GM19025 (cell line): ENCODE measurements around the gene PRAF2.

Source experiments
- ATAC-seq: cut with Tn5 transposase; IDR thresholded peaks from one replicate; pipeline ENCODE4 v1.9.1; 2021; ENCODE audit warnings: mild to moderate bottlenecking, low read depth, moderate library complexity; ENCODE audit not compliant: unreplicated experiment

The PRAF2 gene

GRCh38 chrX:49077941-49078340, 4.1 kb upstream of the PRAF2 start:
- no peak for ATAC-seq

GRCh38 chrX:49075347-49075746, 1.5 kb upstream of the PRAF2 start:
- ATAC-seq, result no peak

GRCh38 chrX:49072712-49073095, 1.1 kb downstream of the PRAF2 start:
- no peak for ATAC-seq

- ATAC-seq, result no peak
These were observed 1.7 kb downstream of the PRAF2 start for GRCh38 chrX:49071877-49072711.

- ATAC-seq, result no peak
These were observed 2.8 kb downstream of the PRAF2 start for GRCh38 chrX:49070988-49071387.

GRCh38 chrX:49069038-49069437, 4.8 kb downstream of the PRAF2 start:
- ATAC-seq, result no peak

GRCh38 chrX:49067285-49068120, 6.3 kb downstream of the PRAF2 start:
- ATAC-seq, result no peak

GRCh38 chrX:49066690-49067089, 7.1 kb downstream of the PRAF2 start:
- ATAC-seq, result no peak

GRCh38 chrX:49066278-49066677, 7.5 kb downstream of the PRAF2 start:
- no peak for ATAC-seq

GRCh38 chrX:49064735-49065134, 9.1 kb downstream of the PRAF2 start:
- ATAC-seq, result no peak

GRCh38 chrX:49064303-49064702, 9.5 kb downstream of the PRAF2 start:
- no peak for ATAC-seq

GRCh38 chrX:49063715-49064114, 10.1 kb downstream of the PRAF2 start:
- ATAC-seq, result no peak

- no peak for ATAC-seq
These were observed 11.9 kb downstream of the PRAF2 start for GRCh38 chrX:49061916-49062315.

- no peak for ATAC-seq
These were observed 12.3 kb downstream of the PRAF2 start for GRCh38 chrX:49061490-49061889.

GRCh38 chrX:49060914-49061313, 12.9 kb downstream of the PRAF2 start:
- no peak for ATAC-seq

- ATAC-seq, result no peak
These were observed 14.1 kb downstream of the PRAF2 start for GRCh38 chrX:49059681-49060085.

GRCh38 chrX:49059201-49059600, 14.6 kb downstream of the PRAF2 start:
- no peak for ATAC-seq

- ATAC-seq, result no peak
These were observed 15.0 kb downstream of the PRAF2 start, which contains the start of gene CCDC120 for GRCh38 chrX:49058794-49059193. TSS of gene CCDC120 (plus strand) at chrX:49058999. CDS start at chrX:49062042, 3,043 bp downstream.

- ATAC-seq, result no peak
These were observed 19.6 kb downstream of the PRAF2 start for GRCh38 chrX:49054073-49054762.

GRCh38 chrX:49053223-49054072, 20.4 kb downstream of the PRAF2 start:
- ATAC-seq, result peak; percentile 51
